Neural cell (in vitro differentiated cells): Measurements from ENCODE around the gene RTN4R.

Experiments
- EP300 ChIP-seq: fragments of 450-650 bp; conservative IDR thresholded peaks from 2 replicates; pipeline ENCODE4 v1.6.1; 2014; ENCODE audit warnings: antibody characterized with exemption, mild to moderate bottlenecking, moderate library complexity; ENCODE audit not compliant: poor library complexity, severe bottlenecking
- EZH2 ChIP-seq: fragments of 200-600, 300-800 bp; shearing (Covaris generic), sonication (generic); IDR thresholded peaks from 2 replicates; pipeline ENCODE4 v1.6.1; 2014; ENCODE audit warnings: antibody characterized with exemption, low read length, borderline replicate concordance, mild to moderate bottlenecking; ENCODE audit not compliant: insufficient read depth, poor library complexity, severe bottlenecking
- MXI1 ChIP-seq: fragments of 450-650 bp; conservative IDR thresholded peaks from 2 replicates; pipeline ENCODE4 v1.6.1; 2014; ENCODE audit warnings: antibody characterized with exemption, mild to moderate bottlenecking; ENCODE audit not compliant: poor library complexity, severe bottlenecking
- POLR2AphosphoS5 ChIP-seq: IDR thresholded peaks from 2 replicates; pipeline ENCODE4 v1.6.1; 2012
- RAD21 ChIP-seq: fragments of 450-650 bp; conservative IDR thresholded peaks from 2 replicates; pipeline ENCODE4 v1.6.1; 2014; ENCODE audit warnings: antibody characterized with exemption, mild to moderate bottlenecking, moderate library complexity
- SMC3 ChIP-seq: fragments of 450-650 bp; conservative IDR thresholded peaks from 2 replicates; pipeline ENCODE4 v1.6.1; 2014; ENCODE audit warnings: antibody characterized with exemption, mild to moderate bottlenecking, moderate library complexity; ENCODE audit not compliant: poor library complexity
- TAF1 ChIP-seq: IDR thresholded peaks from 2 replicates; pipeline ENCODE4 v1.6.1; 2012; ENCODE audit warnings: low read depth
- TF ChIP-seq, protein P1 (sequence below): fragments of 450-650 bp; IDR thresholded peaks from 2 replicates; pipeline ENCODE4 v1.5.1; 2014; ENCODE audit warnings: antibody characterized with exemption, mild to moderate bottlenecking, moderate library complexity; ENCODE audit not compliant: poor library complexity, severe bottlenecking
- TF ChIP-seq, protein P2 (sequence below): IDR thresholded peaks from 2 replicates; pipeline ENCODE4 v1.6.1; 2012; ENCODE audit warnings: borderline replicate concordance

DNA sequence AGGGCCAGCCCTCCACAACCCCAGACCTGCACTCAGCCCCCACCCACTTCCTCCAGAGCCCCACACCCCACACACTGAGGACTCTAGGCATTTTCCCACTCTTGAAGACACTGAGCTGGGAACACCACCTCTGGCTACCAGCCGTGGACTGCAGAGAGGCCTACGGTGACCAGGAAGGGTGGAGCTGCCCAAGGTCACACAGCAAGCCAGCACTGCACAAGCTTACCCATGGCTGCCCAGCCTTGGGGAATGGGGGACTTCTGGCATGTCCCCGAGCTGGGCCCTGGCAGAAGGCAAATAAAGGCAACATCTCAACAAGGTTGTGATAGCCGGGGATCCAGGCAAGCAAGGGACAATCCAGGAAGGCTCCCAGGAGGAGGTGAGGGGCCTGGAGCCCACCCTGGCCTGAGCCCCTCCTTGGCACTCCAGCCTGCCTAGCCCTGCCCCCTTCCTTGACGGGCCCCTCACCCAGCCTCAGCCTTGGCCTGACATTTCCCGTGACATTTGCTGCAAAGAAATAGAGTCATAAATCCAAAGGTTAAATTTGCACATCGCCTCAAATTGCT is 5.5 kb downstream of the RTN4R start:
- TF ChIP-seq EP300 (no peak), SMC3 (no peak), POLR2AphosphoS5 (no peak), EZH2 (no peak), RAD21 (no peak), TAF1 (no peak), MXI1 (no peak)
- TF ChIP-seq, protein P1, sequence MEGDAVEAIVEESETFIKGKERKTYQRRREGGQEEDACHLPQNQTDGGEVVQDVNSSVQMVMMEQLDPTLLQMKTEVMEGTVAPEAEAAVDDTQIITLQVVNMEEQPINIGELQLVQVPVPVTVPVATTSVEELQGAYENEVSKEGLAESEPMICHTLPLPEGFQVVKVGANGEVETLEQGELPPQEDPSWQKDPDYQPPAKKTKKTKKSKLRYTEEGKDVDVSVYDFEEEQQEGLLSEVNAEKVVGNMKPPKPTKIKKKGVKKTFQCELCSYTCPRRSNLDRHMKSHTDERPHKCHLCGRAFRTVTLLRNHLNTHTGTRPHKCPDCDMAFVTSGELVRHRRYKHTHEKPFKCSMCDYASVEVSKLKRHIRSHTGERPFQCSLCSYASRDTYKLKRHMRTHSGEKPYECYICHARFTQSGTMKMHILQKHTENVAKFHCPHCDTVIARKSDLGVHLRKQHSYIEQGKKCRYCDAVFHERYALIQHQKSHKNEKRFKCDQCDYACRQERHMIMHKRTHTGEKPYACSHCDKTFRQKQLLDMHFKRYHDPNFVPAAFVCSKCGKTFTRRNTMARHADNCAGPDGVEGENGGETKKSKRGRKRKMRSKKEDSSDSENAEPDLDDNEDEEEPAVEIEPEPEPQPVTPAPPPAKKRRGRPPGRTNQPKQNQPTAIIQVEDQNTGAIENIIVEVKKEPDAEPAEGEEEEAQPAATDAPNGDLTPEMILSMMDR: no peak
- TF ChIP-seq, protein P2, sequence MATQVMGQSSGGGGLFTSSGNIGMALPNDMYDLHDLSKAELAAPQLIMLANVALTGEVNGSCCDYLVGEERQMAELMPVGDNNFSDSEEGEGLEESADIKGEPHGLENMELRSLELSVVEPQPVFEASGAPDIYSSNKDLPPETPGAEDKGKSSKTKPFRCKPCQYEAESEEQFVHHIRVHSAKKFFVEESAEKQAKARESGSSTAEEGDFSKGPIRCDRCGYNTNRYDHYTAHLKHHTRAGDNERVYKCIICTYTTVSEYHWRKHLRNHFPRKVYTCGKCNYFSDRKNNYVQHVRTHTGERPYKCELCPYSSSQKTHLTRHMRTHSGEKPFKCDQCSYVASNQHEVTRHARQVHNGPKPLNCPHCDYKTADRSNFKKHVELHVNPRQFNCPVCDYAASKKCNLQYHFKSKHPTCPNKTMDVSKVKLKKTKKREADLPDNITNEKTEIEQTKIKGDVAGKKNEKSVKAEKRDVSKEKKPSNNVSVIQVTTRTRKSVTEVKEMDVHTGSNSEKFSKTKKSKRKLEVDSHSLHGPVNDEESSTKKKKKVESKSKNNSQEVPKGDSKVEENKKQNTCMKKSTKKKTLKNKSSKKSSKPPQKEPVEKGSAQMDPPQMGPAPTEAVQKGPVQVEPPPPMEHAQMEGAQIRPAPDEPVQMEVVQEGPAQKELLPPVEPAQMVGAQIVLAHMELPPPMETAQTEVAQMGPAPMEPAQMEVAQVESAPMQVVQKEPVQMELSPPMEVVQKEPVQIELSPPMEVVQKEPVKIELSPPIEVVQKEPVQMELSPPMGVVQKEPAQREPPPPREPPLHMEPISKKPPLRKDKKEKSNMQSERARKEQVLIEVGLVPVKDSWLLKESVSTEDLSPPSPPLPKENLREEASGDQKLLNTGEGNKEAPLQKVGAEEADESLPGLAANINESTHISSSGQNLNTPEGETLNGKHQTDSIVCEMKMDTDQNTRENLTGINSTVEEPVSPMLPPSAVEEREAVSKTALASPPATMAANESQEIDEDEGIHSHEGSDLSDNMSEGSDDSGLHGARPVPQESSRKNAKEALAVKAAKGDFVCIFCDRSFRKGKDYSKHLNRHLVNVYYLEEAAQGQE: no peak
